SKM-1 (cell line): Measurements from ENCODE around the gene GRIK4.
"Not testable (repeated sequence)": the region's sequence is repeated elsewhere in the genome, so short reads cannot be mapped to it uniquely, and the experiment has no call there.

Source experiments
- DNase-seq: peaks from one replicate; lab custom pipeline; 2025; ENCODE audit not compliant: unreplicated experiment; lab: John Stamatoyannopoulos, UW

The GRIK4 gene

GRCh38 chr11:120738516-120739046 is 227.0 kb downstream of the GRIK4 start:
- no peak for DNase-seq

DNA sequence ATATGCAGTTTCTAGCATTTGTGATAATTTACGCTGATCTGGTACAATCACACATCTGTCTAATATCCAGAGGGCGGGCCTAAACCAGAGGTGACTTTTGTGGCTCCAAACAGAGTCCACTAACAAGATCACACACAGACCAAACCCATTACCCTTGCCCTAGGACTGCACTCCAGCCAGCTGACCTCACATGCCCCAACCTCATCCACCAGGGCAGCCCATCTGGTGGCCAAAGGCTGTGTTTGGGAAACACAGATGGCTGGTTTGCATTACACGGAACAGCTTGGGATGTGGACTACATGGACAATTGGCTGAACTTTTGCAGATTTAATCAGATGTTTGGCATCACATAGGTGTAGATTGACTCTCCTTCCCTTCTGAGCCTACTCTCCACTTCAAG is 228.2 kb downstream of the GRIK4 start:
- no peak for DNase-seq

GRCh38 chr11:120740380-120740779 is 228.8 kb downstream of the GRIK4 start:
- no peak for DNase-seq

DNA sequence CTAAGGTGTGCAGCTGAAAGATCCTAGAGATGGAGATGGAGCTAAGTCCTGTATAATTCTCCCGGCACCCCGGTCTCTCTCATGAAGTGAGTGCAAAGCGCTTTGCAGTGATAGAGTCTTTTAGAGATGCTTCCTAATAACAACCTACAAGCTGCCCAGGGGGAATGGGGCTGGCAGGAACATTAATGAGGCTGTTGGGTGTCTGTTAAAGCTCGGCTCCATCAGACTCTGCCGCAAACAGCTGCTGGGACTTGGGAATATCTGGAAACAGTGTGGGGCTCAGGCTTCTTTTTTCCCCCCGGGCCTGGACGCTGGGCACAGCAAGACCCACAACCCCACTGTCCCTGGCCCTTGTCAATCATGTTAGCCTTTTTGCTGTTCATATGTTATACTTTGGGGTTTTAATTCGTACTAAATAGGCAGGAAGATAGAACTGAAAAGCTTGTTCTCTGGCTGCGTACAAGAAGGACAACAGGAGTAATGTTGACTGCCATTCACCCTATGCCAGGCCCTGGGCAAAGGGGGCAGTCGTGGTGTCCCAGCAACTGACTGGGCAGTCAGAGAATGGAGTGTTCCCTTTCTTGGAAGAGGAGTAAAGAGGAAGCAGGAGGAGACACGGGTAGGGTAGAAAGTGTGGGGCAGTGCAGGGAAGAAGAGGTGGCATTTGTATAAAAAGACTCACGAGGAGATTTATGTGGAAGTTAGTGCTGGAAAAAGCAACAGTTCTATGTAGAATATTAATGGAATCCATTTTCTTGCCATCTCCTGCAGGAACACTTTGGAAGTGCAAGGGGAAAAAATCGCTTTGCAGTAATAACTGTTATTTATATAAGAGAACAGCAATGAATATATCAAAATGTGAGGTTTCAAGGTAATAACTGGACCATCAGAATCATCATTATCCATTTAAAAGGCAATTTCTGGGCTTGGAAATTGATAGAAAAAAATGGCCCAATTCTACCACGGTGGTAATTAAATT is 232.8 kb downstream of the GRIK4 start:
- DNase-seq: no peak

GRCh38 chr11:120746376-120746775 is 234.8 kb downstream of the GRIK4 start:
- DNase-seq: no peak

GRCh38 chr11:120746836-120747609 is 235.5 kb downstream of the GRIK4 start:
- DNase-seq: no peak

- no peak for DNase-seq
These were observed 236.6 kb downstream of the GRIK4 start for GRCh38 chr11:120747850-120748814.

GRCh38 chr11:120749395-120749794 is 237.8 kb downstream of the GRIK4 start:
- no peak for DNase-seq

GRCh38 chr11:120750647-120751549 is 239.3 kb downstream of the GRIK4 start:
- DNase-seq: no peak

DNA sequence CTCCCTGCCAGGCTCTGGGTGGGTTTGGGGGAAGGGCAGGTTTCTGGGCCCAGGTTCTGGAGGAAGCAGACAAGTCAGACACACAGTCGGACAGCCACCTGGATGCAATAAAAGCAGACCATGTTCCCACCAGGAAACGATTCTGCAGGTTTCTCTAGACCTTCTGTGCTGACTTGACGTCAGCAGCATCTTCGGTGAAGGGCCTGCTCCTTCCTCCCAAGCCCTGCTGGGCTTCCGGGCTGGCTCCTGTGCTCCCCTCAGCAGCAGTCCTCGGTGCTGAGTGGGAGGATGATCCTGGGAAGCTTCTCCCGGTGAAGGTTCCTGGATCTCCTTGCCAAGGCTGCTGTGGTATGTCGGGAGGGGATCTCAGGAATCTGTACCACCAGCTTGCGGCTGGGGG is 240.0 kb downstream of the GRIK4 start:
- DNase-seq: no peak

DNA sequence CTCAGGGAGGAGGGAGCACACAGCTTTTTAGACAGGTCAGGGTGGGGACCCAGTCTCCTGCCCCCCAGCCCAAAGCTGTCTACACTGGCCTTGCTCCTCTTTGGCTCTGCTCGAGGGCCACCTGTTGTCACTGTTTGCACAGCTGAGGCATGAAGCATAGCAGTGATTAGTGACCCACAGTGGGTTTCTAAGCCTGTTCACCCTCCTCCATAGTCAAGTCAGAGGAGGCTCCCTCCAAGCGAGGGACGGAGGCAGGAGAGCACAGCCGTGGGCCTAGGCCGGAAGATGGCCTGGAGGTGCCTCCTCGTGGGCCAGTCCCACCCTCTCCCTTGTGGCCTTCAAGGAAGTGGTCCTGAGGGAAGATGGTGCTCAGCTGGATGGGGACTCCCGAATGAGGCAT is 241.1 kb downstream of the GRIK4 start:
- DNase-seq: no peak

GRCh38 chr11:120756931-120757330 is 245.4 kb downstream of the GRIK4 start:
- DNase-seq: no peak

DNA sequence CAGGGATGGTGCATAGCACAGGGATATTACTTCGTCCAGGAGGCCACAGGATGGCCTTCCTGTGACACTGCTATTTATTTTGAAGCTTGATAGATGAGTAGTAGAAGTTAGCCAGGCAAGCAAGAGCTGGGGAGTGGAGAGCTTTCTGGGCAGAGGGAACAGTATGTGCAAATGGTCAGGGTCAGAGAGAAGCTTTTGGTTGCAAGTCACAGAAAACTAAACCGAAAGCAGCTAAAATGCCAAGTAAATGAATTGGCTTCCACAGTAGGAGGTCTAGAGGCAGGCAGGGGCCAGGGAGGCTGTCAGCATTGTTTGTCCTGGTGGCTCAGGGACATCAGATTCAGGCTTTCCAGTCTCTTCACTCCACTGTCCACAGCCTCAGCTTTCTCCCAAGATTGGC is 247.5 kb downstream of the GRIK4 start:
- no peak for DNase-seq

- not testable (repeated sequence) for DNase-seq
These were observed 254.2 kb downstream of the GRIK4 start for GRCh38 chr11:120765710-120766109.

DNA sequence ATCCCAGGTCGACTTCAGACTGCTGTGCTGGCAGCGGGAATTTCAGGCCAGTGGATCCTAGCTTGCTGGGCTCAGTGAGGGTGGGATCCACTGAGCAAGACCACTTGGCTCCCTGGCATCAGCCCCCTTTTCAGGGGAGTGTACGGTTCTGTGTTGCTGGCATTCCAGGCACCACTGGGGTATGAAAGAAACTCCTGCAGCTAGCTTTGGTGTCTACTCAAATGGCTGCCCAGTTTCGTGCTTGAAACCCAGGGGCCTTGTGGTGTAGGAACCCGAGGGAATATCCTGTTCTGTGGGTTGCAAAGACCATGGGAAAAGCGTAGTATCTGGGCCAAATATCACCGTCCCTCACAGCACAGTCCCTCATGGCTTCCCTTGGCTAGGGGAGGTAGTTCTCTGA is 254.8 kb downstream of the GRIK4 start:
- DNase-seq: no peak

- no peak for DNase-seq
These were observed 257.4 kb downstream of the GRIK4 start for GRCh38 chr11:120768949-120769348.

- no peak for DNase-seq
These were observed 258.4 kb downstream of the GRIK4 start for GRCh38 chr11:120769906-120770305.

- DNase-seq: no peak
These were observed 260.1 kb downstream of the GRIK4 start for GRCh38 chr11:120771551-120772060.

DNA sequence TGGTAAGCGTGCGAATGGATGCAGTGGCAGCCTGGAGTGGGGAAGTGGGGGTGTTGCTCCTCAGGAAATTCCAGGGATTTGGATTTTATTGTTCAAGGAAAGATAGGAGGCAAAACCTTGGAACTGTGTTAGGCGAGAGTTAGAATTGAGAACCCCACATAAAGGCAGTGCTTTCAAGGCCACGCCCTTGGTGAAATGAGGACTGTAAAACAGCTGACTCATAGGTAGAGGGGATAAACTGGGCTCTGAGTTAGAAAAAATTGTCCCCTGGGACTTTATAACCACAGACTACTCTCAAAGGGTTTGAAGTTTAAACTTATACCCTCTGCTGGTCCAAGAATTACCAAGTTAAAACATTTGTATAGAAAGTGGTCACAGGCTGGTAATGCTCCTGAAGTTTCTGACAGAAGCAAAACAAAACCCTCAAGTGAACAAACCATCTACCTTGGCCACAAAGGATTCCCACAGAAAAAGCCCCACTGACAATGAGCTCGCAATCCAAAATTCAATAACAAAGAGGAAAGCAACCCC is 262.0 kb downstream of the GRIK4 start:
- no peak for DNase-seq
